HG03039 (cell line): ENCODE results near the gene HAT1.

Experiments used
- ATAC-seq: cut with Tn5 transposase; IDR thresholded peaks from one replicate; pipeline ENCODE4 v1.9.1; 2021; ENCODE audit warnings: mild to moderate bottlenecking, moderate library complexity; ENCODE audit not compliant: unreplicated experiment

HAT1 gene

DNA sequence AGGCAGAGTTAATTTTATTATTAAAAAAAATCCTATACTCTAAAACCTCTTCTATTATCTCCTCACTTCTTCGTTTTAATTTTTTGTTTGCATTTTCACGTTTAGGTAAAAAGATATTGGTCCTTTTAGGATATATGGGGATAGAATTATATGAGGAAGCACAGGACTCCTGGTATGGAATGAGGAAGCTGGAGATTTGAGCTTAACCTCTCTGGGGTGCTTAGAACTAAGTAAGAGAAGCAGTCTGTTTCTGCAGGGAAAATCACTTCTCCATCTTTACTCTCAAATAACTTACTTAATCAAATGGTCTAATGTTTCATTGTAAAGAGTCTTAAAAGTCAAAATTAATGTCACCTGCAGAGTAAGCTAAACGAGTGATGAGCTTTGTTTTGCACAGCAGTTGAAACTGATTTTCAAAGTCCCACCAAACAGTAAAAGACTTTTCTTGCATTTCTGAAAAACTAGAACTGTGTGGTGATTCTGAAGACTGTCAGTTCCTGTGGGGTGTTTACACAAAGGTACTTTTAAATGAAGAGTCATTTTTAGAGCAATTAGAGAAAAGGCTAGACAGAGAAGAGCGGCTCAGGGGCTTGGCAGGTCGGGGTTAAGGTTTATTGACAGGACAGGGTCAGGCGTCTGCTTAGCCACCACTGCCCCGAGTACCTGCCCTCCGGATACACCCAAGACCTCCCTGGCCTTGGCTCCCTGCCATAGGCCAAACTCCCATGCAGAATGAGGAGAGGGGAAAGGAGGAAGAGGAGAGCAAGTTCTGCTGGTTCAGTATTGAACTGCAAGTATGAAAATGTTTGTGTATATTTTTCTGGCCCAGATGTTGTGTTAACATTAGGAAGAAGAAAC, 99.0 kb downstream of the HAT1 start:
- no peak for ATAC-seq

DNA sequence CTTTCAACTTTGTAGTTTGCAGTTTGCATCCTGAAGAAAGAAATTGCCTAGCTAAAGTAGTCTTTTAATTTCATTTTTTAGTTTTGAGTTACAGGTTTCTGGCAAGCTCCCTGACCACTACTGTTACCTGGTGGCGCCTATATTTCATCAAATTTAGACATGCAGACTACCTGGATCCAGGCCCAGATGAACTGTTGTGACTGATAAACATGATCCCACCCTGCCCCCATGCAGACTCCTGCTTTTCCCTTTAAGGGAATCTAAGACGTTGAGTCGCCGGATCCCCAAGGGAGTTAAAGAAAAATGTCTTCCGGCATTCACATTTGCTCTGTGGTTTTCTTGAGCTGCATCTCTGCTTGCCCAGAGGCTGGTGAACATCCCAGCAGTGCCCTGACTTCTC, 99.7 kb downstream of the HAT1 start:
- no peak for ATAC-seq

DNA sequence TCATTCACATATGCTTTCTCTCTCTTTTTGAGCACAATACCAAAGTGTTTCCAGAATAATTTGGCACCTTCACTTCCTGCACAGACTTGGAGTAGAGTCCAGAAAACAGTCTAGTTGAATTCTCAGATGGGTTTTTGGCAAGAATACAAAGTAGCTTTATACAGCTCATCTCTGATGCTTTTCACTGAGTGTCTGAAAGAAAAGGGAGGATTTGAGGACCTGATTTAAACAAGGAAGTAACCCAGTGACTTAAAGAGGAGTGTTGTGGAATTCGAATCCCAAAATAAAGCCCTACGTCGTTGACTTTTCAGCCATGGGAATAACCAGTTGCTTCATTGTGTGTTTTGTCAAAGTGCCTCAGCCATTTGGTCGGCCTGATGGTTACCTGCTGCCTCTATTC, 109.3 kb downstream of the HAT1 start:
- no peak for ATAC-seq
